Measurements from ENCODE around the gene FRRS1L. TPM values are rescaled to one million over a fixed set of nuclear protein-coding genes. Genes with fewer than 3 reads are reported as not detected.

Gene FRRS1L
- total and polyA plus RNA-seq, 2 of the 4 experiments (the other 2 are of a cell fraction), result under 0.01 to 0.05 TPM

- no peak for TF ChIP-seq POLR2A (IDR thresholded peaks at IDR 0.05; ENCODE audit: low read depth, low read length)
These were observed 46.5 kb upstream of the FRRS1L start (continued) for GRCh38 chr9:109213285-109214121.

GRCh38 chr9:109212768-109213167 lies 45.7 kb upstream of the FRRS1L start:
- Histone ChIP-seq H2BK20ac (ENCODE audit: low read depth, low read length) (no peak overlapping the region), H3K4me1 (ENCODE audit: control insufficient read depth, insufficient read depth, low read length) (no peaks in the 10 kb centered on the region), H3K4me3 (ENCODE audit: insufficient read depth, low read depth, low read length) (no peak overlapping the region), H3K36me3 (ENCODE audit: control insufficient read depth, insufficient read depth, low read length) (no peaks in the 10 kb centered on the region), H2AK5ac (ENCODE audit: low read depth, low read length) (no peak overlapping the region), H3K27me3 (ENCODE audit: control insufficient read depth, insufficient read depth, low read length) (peaks cover 24% of the 10 kb centered on the region), H3K9me1 (ENCODE audit: insufficient read depth, low read length) (no peaks in the 10 kb centered on the region), H2BK120ac (ENCODE audit: low read depth, low read length) (no peak overlapping the region), H4K91ac (ENCODE audit: insufficient read depth, low read depth, low read length) (no peak overlapping the region), H4K20me1 (ENCODE audit: insufficient read depth, low read length) (no peaks in the 10 kb centered on the region), H2BK5ac (ENCODE audit: low read depth, low read length, poor library complexity, severe bottlenecking) (no peak overlapping the region), H2BK15ac (ENCODE audit: low read depth, low read length) (no peak overlapping the region), H3K14ac (replicated peaks; ENCODE audit: low read depth, low read length) (no peak overlapping the region), H3K23ac (ENCODE audit: low read depth, low read length) (no peak overlapping the region), H2AFZ (replicated peaks; ENCODE audit: low read length, poor library complexity) (no peak overlapping the region), H3K27ac (ENCODE audit: insufficient read depth, low read length) (no peak overlapping the region), H3K4me2 (ENCODE audit: low read depth, low read length) (no peak overlapping the region), H4K8ac (ENCODE audit: low read depth in 2 of 2, low read length in 2 of 2) (no peak overlapping the region), H3K79me1 (ENCODE audit: low read depth in 1 of 2, low read length in 2 of 2) (no peaks in the 10 kb centered on the region), H3K9me3 (ENCODE audit: control insufficient read depth, insufficient read depth, low read length) (no peaks in the 10 kb centered on the region), H3K18ac (ENCODE audit: low read depth, low read length) (no peak overlapping the region), H3K9ac (ENCODE audit: low read depth, low read length) (no peak overlapping the region), H2AK9ac (replicated peaks; ENCODE audit: low read depth, low read length, poor library complexity) (no peak overlapping the region), H4K5ac (ENCODE audit: low read depth, low read length) (no peak overlapping the region), H3K56ac (ENCODE audit: extremely low read depth, insufficient read depth, low read length) (no peak overlapping the region), H3K4ac (ENCODE audit: low read depth, low read length) (no peak overlapping the region)
- no TSS peak for BruUV-seq (replicated peaks)
- intact Hi-C loops (cut with micrococcal nuclease), result loop anchor here (10.0 kb wide), 1 partner anchor 62 kb away; no protein-coding TSS in a partner anchor
- TF ChIP-seq NFE2L2 (IDR thresholded peaks at IDR 0.05; ENCODE audit: low read depth, low read length) (no peak), BHLHE40 (IDR thresholded peaks at IDR 0.05; ENCODE audit: low read depth, low read length) (no peak), RFX5 (IDR thresholded peaks at IDR 0.05; ENCODE audit: low read depth, low read length) (no peak)
- dilution Hi-C loops (cut with HindIII; ENCODE audit: low sequenced_read_pairs, unreplicated experiment), result no loop called here
- ChIA-PET POLR2A (ENCODE audit: unreplicated experiment) (no interaction called here), CTCF (no interaction called here)
- no peak for DNase-seq
- in situ Hi-C loops (cut with MboI; ENCODE audit: low sequenced_read_pairs), result no loop called here
- no peak for ATAC-seq (ENCODE audit: low read depth)
- 40% methylated on average over 1 of the region's 4 CpGs; no CpG with 5 or more reads in 1 of the 2 experiments for WGBS, 2 experiments (ENCODE audit: extremely low coverage in 2 of 2, insufficient read length in 1 of 2)

Data from IMR-90 (cell line).